Measurements from ENCODE around the gene BAIAP2L1.

The BAIAP2L1 gene

GRCh38 chr7:98276241-98276761, 124.6 kb downstream of the BAIAP2L1 start:
- DNase-seq (ENCODE audit: low read depth) = peak; percentile 72

- DNase-seq (ENCODE audit: low read depth) = no peak
Measured at GRCh38 chr7:98267303-98267702, 133.6 kb downstream of the BAIAP2L1 start.

GRCh38 chr7:98266840-98267239, 134.1 kb downstream of the BAIAP2L1 start:
- peak; percentile 32 for DNase-seq (ENCODE audit: low read depth)

- peak; percentile 61 for DNase-seq (ENCODE audit: low read depth)
Measured at GRCh38 chr7:98265841-98266271, 135.0 kb downstream of the BAIAP2L1 start.

GRCh38 chr7:98257701-98258100, 143.2 kb downstream of the BAIAP2L1 start:
- no peak for DNase-seq (ENCODE audit: low read depth)

GRCh38 chr7:98256431-98256830, 144.5 kb downstream of the BAIAP2L1 start:
- DNase-seq (ENCODE audit: low read depth) = no peak

GRCh38 chr7:98254951-98255610, 145.8 kb downstream of the BAIAP2L1 start:
- no peak for DNase-seq (ENCODE audit: low read depth)

- DNase-seq (ENCODE audit: low read depth) = no peak
Measured at GRCh38 chr7:98254516-98254915, 146.4 kb downstream of the BAIAP2L1 start.

GRCh38 chr7:98252425-98253054, 148.3 kb downstream of the BAIAP2L1 start:
- no peak for DNase-seq (ENCODE audit: low read depth)

- peak; percentile 84 for DNase-seq (ENCODE audit: low read depth)
Measured at GRCh38 chr7:98251601-98252424, 149.1 kb downstream of the BAIAP2L1 start, which contains the start of gene TECPR1. Gene TECPR1, minus strand, starts transcription at chr7:98252232. Its CDS starts 6,086 bp downstream, at chr7:98246146.

GRCh38 chr7:98251231-98251600, 149.7 kb downstream of the BAIAP2L1 start:
- no peak for DNase-seq (ENCODE audit: low read depth)

- DNase-seq (ENCODE audit: low read depth) = no peak
Measured at GRCh38 chr7:98250789-98251188, 150.1 kb downstream of the BAIAP2L1 start.

GRCh38 chr7:98249106-98249505, 151.8 kb downstream of the BAIAP2L1 start:
- DNase-seq (ENCODE audit: low read depth) = no peak

GRCh38 chr7:98248156-98248555, 152.7 kb downstream of the BAIAP2L1 start:
- no peak for DNase-seq (ENCODE audit: low read depth)

GRCh38 chr7:98244871-98245270, 156.0 kb downstream of the BAIAP2L1 start:
- DNase-seq (ENCODE audit: low read depth) = no peak

- DNase-seq (ENCODE audit: low read depth) = no peak
Measured at GRCh38 chr7:98242934-98243333, 158.0 kb downstream of the BAIAP2L1 start.

- DNase-seq (ENCODE audit: low read depth) = no peak
Measured at GRCh38 chr7:98242342-98242741, 158.5 kb downstream of the BAIAP2L1 start.

- no peak for DNase-seq (ENCODE audit: low read depth)
Measured at GRCh38 chr7:98241674-98242241, 159.1 kb downstream of the BAIAP2L1 start.

Data from amniotic epithelial cell (primary cell).